Islet precursor cell (in vitro differentiated cells): ENCODE measurements around the gene GLB1L.

Experiments used
- DNase-seq: peaks from one replicate; pipeline ENCODE4 v3.0.0-alpha.2; 2018

GLB1L gene

GRCh38 chr2:219219784-219220532 is 25.3 kb downstream of the GLB1L start:
- DNase-seq = no peak

- DNase-seq = peak; percentile 96
Measured at GRCh38 chr2:219218732-219219701, 26.2 kb downstream of the GLB1L start, which contains the start of gene ABCB6. TSS of gene ABCB6 (minus strand) at chr2:219218958. CDS start at chr2:219218673, 285 bp downstream.

- DNase-seq = peak; percentile 90
Measured at GRCh38 chr2:219218217-219218731, 27.0 kb downstream of the GLB1L start.

GRCh38 chr2:219216535-219216915 is 28.7 kb downstream of the GLB1L start:
- no peak for DNase-seq

- no peak for DNase-seq
Measured at GRCh38 chr2:219215871-219216534, 29.2 kb downstream of the GLB1L start.

GRCh38 chr2:219214786-219215185 is 30.5 kb downstream of the GLB1L start:
- no peak for DNase-seq

- DNase-seq = no peak
Measured at GRCh38 chr2:219214141-219214540, 31.1 kb downstream of the GLB1L start.

- no peak for DNase-seq
Measured at GRCh38 chr2:219213486-219214071, 31.7 kb downstream of the GLB1L start.

- DNase-seq = no peak
Measured at GRCh38 chr2:219213026-219213415, 32.2 kb downstream of the GLB1L start.

GRCh38 chr2:219210886-219211362 is 34.3 kb downstream of the GLB1L start:
- no peak for DNase-seq

GRCh38 chr2:219210196-219210885 is 34.9 kb downstream of the GLB1L start:
- DNase-seq = no peak

GRCh38 chr2:219209236-219210195 is 35.7 kb downstream of the GLB1L start:
- DNase-seq = no peak

GRCh38 chr2:219207884-219208740 is 37.1 kb downstream of the GLB1L start:
- DNase-seq = no peak

- no peak for DNase-seq
Measured at GRCh38 chr2:219207134-219207883, 37.9 kb downstream of the GLB1L start.

GRCh38 chr2:219206328-219207133 is 38.7 kb downstream of the GLB1L start, which contains the start of gene ZFAND2B:
TSS of gene ZFAND2B (plus strand) at chr2:219206782. CDS start at chr2:219206988, 206 bp downstream.
- peak; percentile 96 for DNase-seq

GRCh38 chr2:219205981-219206327 is 39.3 kb downstream of the GLB1L start:
- no peak for DNase-seq

- DNase-seq = no peak
Measured at GRCh38 chr2:219205165-219205538, 40.1 kb downstream of the GLB1L start.
